Fibroblast of pulmonary artery (primary cell): ENCODE measurements around the gene GRAMD2B.
"Not testable (repeated sequence)": the region's sequence is repeated elsewhere in the genome, so short reads cannot be mapped to it uniquely, and the experiment has no call there.

Experiments
- DNase-seq: peaks from one replicate; pipeline ENCODE4 v3.0.0-alpha.2; 2010; ENCODE audit warnings: low read depth
- H3K4me3 ChIP-seq: replicated peaks from 2 replicates; pipeline ENCODE4 v1.5.1; 2011; ENCODE audit warnings: low read depth, mild to moderate bottlenecking, control low read depth, low read length, moderate library complexity
- CTCF ChIP-seq: IDR thresholded peaks from 2 replicates; pipeline ENCODE4 v1.5.1; 2011; ENCODE audit warnings: mild to moderate bottlenecking, control low read depth, low read length, inconsistent platforms; ENCODE audit errors: missing control alignments

The GRAMD2B gene

DNA sequence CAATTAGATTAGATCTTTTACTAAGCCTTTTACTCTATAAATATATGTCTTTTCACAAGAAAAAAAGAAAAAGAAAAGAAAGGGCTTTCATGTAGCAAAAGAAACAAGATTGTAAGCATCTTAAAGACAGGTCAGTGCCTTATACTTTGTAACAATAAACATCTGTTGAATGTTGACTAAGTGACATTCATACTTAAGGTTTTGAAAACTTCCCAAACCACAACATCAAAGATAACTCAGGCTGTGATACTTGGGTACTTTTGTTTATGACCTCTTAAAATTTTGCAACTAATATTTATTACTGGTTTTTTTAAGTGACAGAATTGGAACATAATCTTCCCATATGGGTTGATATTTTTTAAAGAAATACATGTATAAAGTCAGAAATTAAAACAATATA lies 7.4 kb downstream of the GRAMD2B start:
- no peak for TF ChIP-seq CTCF
- no peak for DNase-seq
- H3K4me3 ChIP-seq: no peak overlapping the region

DNA sequence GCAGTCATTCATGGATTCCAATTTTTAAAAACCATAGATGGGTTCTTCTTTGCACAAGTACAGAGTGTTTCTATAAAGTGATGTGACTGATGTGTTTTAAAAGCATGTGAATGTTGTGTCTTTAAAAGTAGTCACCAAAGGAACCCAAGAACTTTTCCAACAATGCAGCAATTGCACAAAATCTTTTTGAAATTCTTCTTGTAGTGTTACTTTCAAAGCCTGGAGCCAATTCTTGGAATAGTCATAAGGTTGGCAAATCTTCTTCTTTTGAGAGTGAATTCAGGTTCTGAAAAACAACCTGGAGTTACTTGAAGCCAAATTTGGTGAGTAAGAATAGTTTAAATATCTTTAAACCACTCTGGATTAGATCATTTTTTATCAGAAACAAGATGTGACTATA lies 10.5 kb downstream of the GRAMD2B start:
- H3K4me3 ChIP-seq: no peak overlapping the region
- peak; percentile 42 for DNase-seq
- TF ChIP-seq CTCF: no peak

DNA sequence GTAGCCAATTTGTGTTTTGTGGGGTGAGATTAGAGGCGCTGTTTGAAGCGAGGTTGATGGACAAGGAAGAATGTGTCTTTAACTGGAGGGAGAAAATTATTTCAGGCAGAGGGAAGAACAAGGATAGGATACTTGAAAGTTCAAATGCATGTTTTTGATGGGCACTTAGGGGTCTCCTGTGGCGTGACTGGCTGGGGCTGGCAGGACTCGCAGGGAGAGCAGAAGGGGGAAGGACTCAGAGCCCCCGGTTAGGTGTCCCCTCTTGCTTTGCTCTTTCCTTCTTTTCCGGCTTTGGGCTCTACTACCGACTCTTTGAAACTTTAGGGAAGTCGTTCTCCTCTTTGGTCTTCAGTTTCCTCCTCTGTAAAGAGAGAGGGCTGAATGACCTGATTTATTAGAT lies 12.1 kb downstream of the GRAMD2B start:
- DNase-seq: no peak
- TF ChIP-seq CTCF: no peak
- no peak overlapping the region for H3K4me3 ChIP-seq

GRCh38 chr5:126435714-126436113 lies 12.5 kb downstream of the GRAMD2B start:
- TF ChIP-seq CTCF: no peak
- no peak overlapping the region for H3K4me3 ChIP-seq
- DNase-seq: no peak

GRCh38 chr5:126437721-126438120 lies 14.5 kb downstream of the GRAMD2B start:
- DNase-seq: no peak

GRCh38 chr5:126438267-126438666 lies 15.1 kb downstream of the GRAMD2B start:
- TF ChIP-seq CTCF: no peak
- no peak overlapping the region for H3K4me3 ChIP-seq
- DNase-seq: no peak

More at GRCh38 chr5:126437721-126438120, 14.5 kb downstream of the GRAMD2B start:
- H3K4me3 ChIP-seq: no peak overlapping the region
- no peak for TF ChIP-seq CTCF

- no peak for DNase-seq
- TF ChIP-seq CTCF: no peak
- no peak overlapping the region for H3K4me3 ChIP-seq
These were observed 15.7 kb downstream of the GRAMD2B start for GRCh38 chr5:126438868-126439267.

GRCh38 chr5:126439724-126440123 lies 16.5 kb downstream of the GRAMD2B start:
- not testable (repeated sequence) for H3K4me3 ChIP-seq, DNase-seq
